Spinal cord (tissue), 10 donors: ENCODE data around the gene CCDC102B. TPM values are rescaled to one million over a fixed set of nuclear protein-coding genes. Genes with fewer than 3 reads are reported as not detected.
A peak's percentile ranks its signal among the peaks of the same experiment; 100 is the strongest.
"Not testable (repeated sequence)": the region's sequence is repeated elsewhere in the genome, so short reads cannot be mapped to it uniquely, and the experiment has no call there.

Source experiments
- DNase-seq, 6 donors: peaks; one replicate each; pipeline versions ENCODE4 v3.0.0 to v3.0.0-alpha.2; 2013 to 2015; ENCODE audit warnings: low spot score in 6 of 6, low read depth in 4 of 6
- H3K27ac ChIP-seq: one replicate; pipeline ENCODE4 v1.5.1; 2013; ENCODE audit warnings: low read depth, low read length, control low read depth
- H3K27me3 ChIP-seq: one replicate; pipeline ENCODE4 v1.6.1; 2013; ENCODE audit warnings: low read length; ENCODE audit not compliant: control insufficient read depth, insufficient read depth
- H3K36me3 ChIP-seq: one replicate; pipeline ENCODE4 v1.6.1; 2013; ENCODE audit warnings: low read length; ENCODE audit not compliant: control insufficient read depth, insufficient read depth
- H3K4me1 ChIP-seq: one replicate; pipeline ENCODE4 v1.6.1; 2013; ENCODE audit warnings: low read length; ENCODE audit not compliant: control insufficient read depth, insufficient read depth
- H3K4me3 ChIP-seq: one replicate; pipeline ENCODE4 v1.5.1; 2013; ENCODE audit warnings: low read depth, low read length, control low read depth
- H3K9me3 ChIP-seq: one replicate; pipeline ENCODE4 v1.6.1; 2013; ENCODE audit warnings: low read length; ENCODE audit not compliant: control insufficient read depth, insufficient read depth
- WGBS: methylation state at CpG from one replicate; pipeline ENCODE4 v1.1.5; 2013; ENCODE audit warnings: missing lambda C conversion rate; ENCODE audit not compliant: insufficient coverage; 5-methylcytosine and 5-hydroxymethylcytosine counted together
- polyA plus RNA-seq, 2 donors: library from polyadenylated mRNA; unstranded; fragments of 120-200 nt; gene quantifications; one replicate each; pipeline ENCODE4 v1.2.1, GENCODE V29; 2013; ENCODE audit not compliant: insufficient read length in 2 of 2
- total RNA-seq, 2 donors: library from RNA; depleted of rRNA in 1 of 2; stranded (reverse); fragments of 120-200 nt in 1 of 2; fragments of >200 nt in 1 of 2; gene quantifications; one replicate each; pipeline versions ENCODE4 v1.2.3 to v1.2.4, GENCODE V29; 2013 to 2014
- donor health status: healthy.

CCDC102B gene
- total and polyA plus RNA-seq, 4 donors: 6.2 to 21.2 (median 15.3) TPM

DNA sequence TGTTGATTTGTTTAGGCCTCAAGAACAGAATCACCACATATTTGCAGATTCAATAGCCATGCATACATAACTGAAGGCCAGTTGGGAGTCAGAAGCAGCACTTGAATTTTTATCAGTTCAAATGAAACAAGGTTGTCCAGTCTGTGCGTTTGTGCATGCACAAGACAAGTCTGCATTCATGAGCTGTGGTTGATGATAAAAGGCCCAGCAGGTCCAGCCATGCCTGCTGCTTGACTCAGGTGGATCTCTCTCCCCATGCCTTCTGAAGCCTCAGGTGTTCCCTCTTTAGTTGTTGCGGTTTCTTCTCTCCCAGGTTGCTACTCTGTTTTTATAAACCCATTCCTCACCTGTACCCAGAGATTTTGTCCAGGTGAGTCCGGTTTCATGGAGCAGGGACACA is 124.5 kb downstream of the CCDC102B start:
- H3K36me3 ChIP-seq: no peaks in the 10 kb centered on the region
- H3K27me3 ChIP-seq: no peaks in the 10 kb centered on the region
- 86% methylated on average over 1 of the region's 3 CpGs for WGBS
- no peak for DNase-seq
- no peak overlapping the region for H3K27ac ChIP-seq
- no peaks in the 10 kb centered on the region for H3K9me3 ChIP-seq
- H3K4me3 ChIP-seq: no peak overlapping the region
- H3K4me1 ChIP-seq: no peaks in the 10 kb centered on the region

DNA sequence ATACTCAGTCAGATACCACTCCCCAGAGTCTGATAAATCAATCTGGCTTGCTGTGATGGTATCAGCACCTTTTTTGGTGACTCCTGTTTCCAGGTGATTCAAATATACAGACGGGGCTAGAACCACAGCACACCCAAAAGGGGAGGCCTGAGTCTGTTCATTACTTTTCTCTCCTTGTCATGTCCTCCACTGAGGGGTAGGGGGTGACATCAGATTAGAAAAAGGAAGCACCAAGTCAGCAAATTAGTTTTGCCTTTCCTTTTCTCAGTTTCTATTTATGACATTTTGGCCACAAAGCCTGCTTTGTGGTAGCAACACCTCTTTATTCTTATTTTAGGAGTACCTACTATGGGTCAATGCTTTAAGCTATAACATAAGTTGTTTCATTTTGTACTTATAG is 127.4 kb downstream of the CCDC102B start:
- H3K4me1 ChIP-seq: no peaks in the 10 kb centered on the region
- no CpG with 5 or more reads among the region's 1 CpG for WGBS
- no peaks in the 10 kb centered on the region for H3K27me3 ChIP-seq
- H3K4me3 ChIP-seq: no peak overlapping the region
- H3K9me3 ChIP-seq: no peaks in the 10 kb centered on the region
- H3K36me3 ChIP-seq: no peaks in the 10 kb centered on the region
- no peak overlapping the region for H3K27ac ChIP-seq
- DNase-seq: peak in 2 of 6 donors; percentile 29 to 34

DNA sequence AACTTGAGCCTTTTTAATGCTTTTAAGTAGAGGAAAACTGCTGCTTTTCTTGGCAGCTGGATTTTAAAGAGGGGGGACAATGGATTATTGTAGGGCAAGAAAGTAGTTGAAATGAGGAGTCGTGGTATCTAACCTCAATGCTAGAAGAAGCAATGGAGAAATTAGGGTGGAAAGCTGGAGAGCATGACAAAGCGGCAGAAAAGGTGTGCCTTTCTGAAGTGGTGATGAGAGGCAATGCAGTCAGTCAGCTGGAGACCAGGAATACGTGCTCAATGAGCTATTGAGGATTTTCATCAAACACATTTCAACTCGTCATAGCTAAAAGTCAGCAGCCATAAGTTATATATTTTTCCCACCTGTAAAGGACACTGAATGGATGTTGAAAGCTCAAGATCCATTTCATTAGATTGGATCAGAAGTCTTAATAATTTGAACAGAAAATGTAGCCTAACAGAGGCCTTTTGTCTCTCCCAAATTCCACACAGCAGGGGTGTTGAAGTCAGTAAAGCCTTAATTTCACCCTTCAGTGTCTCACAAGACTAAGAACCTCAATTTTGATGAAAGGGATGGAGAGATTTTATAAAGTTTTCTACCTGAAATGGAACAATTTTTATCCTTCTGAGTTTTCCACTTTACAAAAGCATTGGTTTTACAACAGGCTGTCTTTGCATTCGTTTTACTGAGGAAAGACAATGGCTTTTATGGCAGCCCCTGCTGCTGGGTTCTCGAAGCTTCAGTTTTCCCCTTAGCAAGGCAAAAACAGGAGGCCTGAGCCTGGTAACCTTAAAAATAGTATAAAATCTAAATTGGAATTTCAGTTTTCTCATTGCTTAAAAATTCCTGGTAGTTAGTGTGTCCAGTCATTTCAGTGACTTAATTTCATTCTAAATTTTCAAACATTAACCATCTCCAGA is 131.1 kb downstream of the CCDC102B start:
- Histone ChIP-seq H3K9me3 (no peaks in the 10 kb centered on the region), H3K4me1 (no peaks in the 10 kb centered on the region), H3K27ac (no peak overlapping the region), H3K36me3 (no peaks in the 10 kb centered on the region), H3K4me3 (no peak overlapping the region), H3K27me3 (no peaks in the 10 kb centered on the region)
- no peak for DNase-seq
- 23% methylated on average over 3 of the region's 6 CpGs for WGBS

DNA sequence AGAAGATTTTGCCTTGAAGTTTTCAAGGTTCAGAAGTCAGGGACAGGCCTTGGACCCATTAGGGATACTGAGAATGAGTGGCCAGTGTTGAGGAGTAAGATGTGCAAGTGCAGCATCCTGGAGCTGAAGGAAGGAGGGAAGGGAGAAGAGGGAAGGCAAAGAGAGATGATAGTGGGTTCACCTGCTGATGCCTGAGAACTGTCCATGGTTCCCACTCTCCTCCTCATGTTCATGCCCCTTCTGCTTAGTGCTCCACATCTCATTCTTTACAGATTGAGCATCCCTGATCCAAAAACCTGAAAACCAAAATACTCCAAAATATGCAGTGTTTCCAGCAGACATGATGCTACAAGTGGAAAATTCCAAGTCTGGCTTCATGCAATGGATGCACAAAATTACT is 137.8 kb downstream of the CCDC102B start:
- no peak overlapping the region for H3K4me3 ChIP-seq
- DNase-seq: no peak
- no peaks in the 10 kb centered on the region for H3K27me3 ChIP-seq
- no peak overlapping the region for H3K27ac ChIP-seq
- no peaks in the 10 kb centered on the region for H3K4me1 ChIP-seq
- H3K9me3 ChIP-seq: no peaks in the 10 kb centered on the region
- no peaks in the 10 kb centered on the region for H3K36me3 ChIP-seq

DNA sequence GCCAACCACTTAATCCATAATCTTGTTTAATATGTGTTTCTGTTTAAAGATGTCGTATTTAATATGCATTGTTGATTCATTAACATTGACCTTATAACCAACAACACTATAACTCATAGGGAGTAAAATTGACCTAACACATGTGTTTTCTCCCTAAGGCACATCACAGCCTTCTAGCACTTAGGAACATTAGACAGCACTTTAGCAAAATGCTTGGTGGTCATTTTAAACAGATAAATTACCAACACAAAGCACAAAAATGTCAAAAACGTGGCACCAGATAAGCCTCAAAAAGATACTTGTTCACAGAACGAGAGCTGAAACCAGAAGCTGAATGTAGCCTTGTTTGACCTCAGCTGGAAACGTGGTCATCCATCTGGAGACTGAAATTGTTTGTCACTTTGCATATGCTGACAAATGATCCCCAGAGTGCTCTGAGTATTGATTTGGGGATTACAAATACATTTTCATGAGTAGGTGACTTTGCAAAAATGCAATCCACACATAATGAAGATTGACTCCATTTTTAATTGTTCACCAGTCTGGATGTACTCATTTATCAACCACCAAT is 139.2 kb downstream of the CCDC102B start:
- no peaks in the 10 kb centered on the region for H3K4me1 ChIP-seq
- H3K36me3 ChIP-seq: no peaks in the 10 kb centered on the region
- no peaks in the 10 kb centered on the region for H3K27me3 ChIP-seq
- DNase-seq: no peak
- no peak overlapping the region for H3K27ac ChIP-seq
- H3K9me3 ChIP-seq: no peaks in the 10 kb centered on the region
- H3K4me3 ChIP-seq: no peak overlapping the region
- WGBS: 66% methylated on average over 2 of the region's 4 CpGs

DNA sequence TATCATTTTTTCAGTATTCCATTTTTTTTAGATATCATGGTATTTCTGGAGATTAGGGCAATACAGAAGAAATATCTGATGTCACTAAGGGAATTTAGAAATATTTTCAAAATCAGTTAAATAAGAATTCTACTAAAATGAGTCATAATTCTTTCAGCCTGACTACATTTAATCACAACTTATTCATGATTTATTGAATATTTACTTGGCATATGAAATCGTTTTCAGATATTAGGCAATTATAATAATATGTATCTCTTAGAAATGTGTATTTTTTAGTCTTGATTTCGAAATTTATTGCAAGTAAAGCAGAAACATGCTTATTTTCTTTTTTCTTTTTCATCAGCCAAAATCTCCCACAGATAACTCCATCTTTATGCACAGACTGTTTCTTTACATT is 142.2 kb downstream of the CCDC102B start:
- Histone ChIP-seq H3K27me3 (no peaks in the 10 kb centered on the region), H3K36me3 (no peaks in the 10 kb centered on the region), H3K4me3 (no peak overlapping the region), H3K27ac (no peak overlapping the region), H3K4me1 (no peaks in the 10 kb centered on the region), H3K9me3 (no peaks in the 10 kb centered on the region)
- no peak for DNase-seq
- no CpG with 5 or more reads among the region's 2 CpGs for WGBS

DNA sequence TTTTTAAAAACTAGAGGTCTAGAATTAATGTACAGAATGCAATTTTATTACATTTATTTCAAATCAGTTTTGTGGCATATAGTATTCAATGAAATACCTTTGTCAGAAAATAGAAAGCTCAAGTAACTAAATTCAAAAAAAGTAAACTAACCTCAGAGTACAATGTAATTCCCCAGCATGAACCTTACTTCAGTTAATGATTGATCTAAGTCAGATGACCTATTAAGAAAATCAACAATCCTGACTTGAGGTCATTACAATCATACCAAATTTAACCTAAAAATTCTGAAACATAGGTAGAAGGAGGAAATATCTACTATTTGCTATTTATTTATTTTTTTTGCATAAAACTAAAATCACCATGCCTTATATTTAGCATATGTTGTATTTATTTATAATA is 142.9 kb downstream of the CCDC102B start:
- H3K9me3 ChIP-seq: no peaks in the 10 kb centered on the region
- H3K36me3 ChIP-seq: no peaks in the 10 kb centered on the region
- no peak for DNase-seq
- H3K4me1 ChIP-seq: no peaks in the 10 kb centered on the region
- H3K4me3 ChIP-seq: no peak overlapping the region
- H3K27me3 ChIP-seq: no peaks in the 10 kb centered on the region
- no peak overlapping the region for H3K27ac ChIP-seq

DNA sequence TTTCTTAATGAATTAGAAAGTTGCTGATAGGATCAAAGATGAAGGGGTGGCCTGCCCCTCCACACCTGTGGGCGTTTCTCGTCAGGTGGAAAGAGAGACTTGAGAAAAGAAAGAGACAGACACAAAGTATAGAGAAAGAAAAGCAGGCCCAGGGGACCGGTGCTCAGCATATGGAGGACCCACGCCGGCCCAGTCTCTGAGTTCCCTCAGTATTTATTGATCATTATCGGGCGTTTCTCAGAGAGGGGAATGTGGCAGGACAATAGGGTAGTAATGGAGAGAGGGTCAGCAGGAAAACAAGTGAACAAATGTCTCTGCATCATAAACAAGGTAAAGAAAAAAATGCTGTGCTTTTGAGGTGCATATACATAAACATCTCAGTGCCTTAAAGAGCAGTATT is 144.3 kb downstream of the CCDC102B start:
- WGBS: 67% methylated on average over 6 of the region's 7 CpGs
- Histone ChIP-seq H3K27ac (no peak overlapping the region), H3K4me3 (no peak overlapping the region), H3K4me1 (no peaks in the 10 kb centered on the region), H3K9me3 (no peaks in the 10 kb centered on the region), H3K27me3 (no peaks in the 10 kb centered on the region), H3K36me3 (no peaks in the 10 kb centered on the region)
- DNase-seq: no peak

DNA sequence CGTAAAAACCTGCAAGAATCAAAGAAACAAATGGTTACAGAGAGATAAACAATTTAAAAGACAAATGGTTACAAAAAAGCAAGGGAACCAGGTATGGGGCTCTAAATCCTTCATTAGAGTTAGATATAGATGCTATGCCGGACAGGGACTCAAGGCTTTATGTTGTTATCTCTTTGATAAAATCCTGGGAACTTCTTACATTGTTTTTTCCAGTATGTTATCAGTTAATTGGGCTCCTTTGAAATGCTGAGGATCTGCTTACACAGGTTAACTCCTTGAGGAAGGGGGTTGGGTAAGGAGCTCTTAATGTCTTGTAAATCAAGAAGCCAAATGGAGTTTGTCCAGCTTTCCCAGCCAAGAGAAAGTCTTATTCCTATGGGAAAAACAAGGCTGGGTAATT is 146.0 kb downstream of the CCDC102B start:
- H3K27me3 ChIP-seq, H3K36me3 ChIP-seq, H3K27ac ChIP-seq, H3K9me3 ChIP-seq, H3K4me3 ChIP-seq, H3K4me1 ChIP-seq: not testable (repeated sequence)
- DNase-seq: peak in 1 of 6 donors; percentile 44
- WGBS: 83% methylated on average over 1 of the region's 2 CpGs

DNA sequence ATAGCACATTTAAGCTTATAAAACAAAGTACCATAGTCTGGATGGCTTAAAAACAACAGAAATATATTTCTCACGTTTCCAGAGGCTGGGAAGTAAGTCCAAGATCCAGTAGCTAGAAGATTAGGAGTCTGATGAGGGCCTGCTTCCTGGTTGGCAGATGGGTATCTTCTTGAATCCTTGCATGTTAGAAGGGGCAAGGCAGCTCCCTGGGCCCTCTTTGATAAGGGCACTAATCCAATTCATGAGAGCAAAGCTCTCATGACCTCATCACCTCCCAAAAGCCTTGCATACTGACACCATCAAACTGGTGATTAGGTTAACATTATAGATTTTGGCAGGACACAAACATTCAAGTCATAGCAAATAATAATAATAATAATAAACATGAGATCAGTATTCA is 146.4 kb downstream of the CCDC102B start:
- H3K9me3 ChIP-seq: no peaks in the 10 kb centered on the region
- H3K27me3 ChIP-seq: no peaks in the 10 kb centered on the region
- no peak overlapping the region for H3K27ac ChIP-seq
- WGBS: no CpG with 5 or more reads among the region's 1 CpG
- H3K4me3 ChIP-seq: no peak overlapping the region
- no peaks in the 10 kb centered on the region for H3K36me3 ChIP-seq
- no peak for DNase-seq
- H3K4me1 ChIP-seq: no peaks in the 10 kb centered on the region
